GM13977 (cell line): ENCODE data around the gene NPHP4.
A peak's percentile ranks its signal among the peaks of the same experiment; 100 is the strongest.

Experiments
- DNase-seq: peaks from one replicate; pipeline ENCODE4 v3.0.0; 2012; ENCODE audit warnings: low spot score
- in situ Hi-C: fragments of 300-500 bp; cut with MboI; formaldehyde crosslinking; loops from one replicate; pipeline ENCODE4 v1.12.0; 2022; ENCODE audit warnings: low sequenced_read_pairs, low pct_unique_long_range_greater_than_20kb, mixed read lengths, inconsistent platforms; ENCODE audit not compliant: unreplicated experiment
- TF ChIP-seq, protein P1 (sequence below): IDR thresholded peaks from 2 replicates; pipeline ENCODE4 v1.5.1; 2012; ENCODE audit warnings: mild to moderate bottlenecking, control low read depth; ENCODE audit not compliant: insufficient read depth; ENCODE audit errors: extremely low read depth, missing control alignments

The NPHP4 gene

DNA sequence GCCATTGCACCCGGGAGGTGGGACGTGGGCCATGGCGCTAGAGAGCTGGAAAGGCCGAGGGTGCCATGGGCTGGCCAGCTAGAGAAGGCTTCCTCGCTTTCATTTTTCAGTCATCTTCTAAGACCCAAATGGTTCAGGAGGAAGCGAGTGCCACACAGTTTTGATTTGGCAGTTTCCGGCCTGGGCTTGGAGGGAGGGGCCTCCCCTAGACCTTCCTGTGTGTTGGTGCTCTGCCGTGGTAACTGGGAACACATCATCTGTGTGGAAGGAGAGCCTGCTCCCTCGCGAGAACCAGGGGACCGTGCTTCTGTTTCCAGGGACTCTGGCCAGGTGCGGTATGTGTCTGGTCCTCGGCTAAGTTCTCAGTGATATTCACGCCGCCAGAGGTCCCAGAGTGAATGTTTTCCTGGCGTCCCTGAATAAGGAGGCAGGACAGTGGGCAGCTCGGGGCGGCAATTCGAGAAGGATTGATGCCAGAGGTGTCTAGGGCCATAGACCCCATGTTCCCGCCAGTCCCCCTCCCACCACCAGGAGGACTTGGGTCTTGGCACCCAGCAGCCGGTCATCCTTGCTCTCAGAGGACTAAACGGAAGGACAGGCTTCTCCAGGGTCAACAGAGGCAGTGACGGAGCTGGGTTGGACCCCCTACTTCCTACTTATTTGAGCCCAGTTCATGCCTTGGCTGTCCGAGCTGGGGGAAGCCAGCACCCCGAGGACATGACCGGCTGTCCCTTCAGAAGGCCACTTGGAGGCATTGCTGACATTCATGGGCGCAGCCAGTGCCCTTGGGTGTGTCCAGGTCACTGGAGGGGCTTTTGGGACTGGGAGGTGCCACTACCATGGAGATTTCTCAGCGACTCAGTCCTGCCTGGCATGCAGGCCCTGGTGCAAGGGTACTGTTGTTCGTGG, 2.7 kb upstream of the NPHP4 start:
- TF ChIP-seq, protein P1, sequence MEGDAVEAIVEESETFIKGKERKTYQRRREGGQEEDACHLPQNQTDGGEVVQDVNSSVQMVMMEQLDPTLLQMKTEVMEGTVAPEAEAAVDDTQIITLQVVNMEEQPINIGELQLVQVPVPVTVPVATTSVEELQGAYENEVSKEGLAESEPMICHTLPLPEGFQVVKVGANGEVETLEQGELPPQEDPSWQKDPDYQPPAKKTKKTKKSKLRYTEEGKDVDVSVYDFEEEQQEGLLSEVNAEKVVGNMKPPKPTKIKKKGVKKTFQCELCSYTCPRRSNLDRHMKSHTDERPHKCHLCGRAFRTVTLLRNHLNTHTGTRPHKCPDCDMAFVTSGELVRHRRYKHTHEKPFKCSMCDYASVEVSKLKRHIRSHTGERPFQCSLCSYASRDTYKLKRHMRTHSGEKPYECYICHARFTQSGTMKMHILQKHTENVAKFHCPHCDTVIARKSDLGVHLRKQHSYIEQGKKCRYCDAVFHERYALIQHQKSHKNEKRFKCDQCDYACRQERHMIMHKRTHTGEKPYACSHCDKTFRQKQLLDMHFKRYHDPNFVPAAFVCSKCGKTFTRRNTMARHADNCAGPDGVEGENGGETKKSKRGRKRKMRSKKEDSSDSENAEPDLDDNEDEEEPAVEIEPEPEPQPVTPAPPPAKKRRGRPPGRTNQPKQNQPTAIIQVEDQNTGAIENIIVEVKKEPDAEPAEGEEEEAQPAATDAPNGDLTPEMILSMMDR = peak; percentile 2
- DNase-seq = peak; percentile 69
- in situ Hi-C loops = no loop called here

DNA sequence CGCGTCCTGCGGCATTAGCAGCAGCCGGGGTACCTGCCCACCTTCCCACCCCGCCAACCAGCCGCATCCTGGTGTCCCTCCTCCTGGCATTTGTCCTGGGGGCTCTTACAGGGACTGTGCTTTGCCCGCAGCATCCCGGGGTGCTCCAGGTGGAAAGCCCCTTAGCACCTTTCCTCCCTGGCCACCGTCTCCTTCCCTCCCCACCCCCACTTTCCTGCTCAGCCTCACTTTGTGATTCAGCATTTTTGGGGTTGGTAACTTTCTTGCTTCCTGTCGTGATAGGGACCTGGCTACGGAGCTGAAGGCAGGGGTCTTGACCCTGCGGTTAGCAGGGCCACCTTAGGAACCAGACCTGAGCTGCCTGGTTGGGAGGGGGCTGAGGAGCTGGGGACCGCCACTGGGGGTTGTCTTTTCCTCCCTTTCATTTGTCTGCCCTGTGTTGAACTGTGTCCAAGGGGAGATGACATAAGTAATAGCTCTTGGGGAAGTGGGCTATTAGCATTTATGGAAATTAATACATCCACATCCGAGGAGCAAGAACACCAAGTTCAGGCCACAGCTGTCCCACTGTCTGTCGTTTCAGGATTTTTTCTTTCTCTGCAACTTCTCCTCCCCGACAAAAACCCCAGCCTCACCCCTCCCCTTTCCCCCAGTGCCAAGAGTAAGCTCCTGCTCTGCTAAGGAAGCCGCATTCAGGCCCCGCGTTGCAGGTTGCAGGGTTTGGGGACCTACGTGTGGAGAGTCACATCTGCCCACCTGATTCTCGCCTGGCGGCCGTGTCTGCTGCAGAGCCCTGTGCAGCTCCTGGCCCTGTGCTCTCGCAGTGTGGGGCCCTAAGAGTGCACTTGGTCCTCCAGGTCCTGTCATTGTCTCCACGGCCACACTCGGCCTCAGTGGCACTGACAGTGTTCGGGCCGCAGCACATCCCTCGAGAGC, 1.6 kb upstream of the NPHP4 start:
- in situ Hi-C loops = no loop called here
- TF ChIP-seq, protein P1 = no peak
- DNase-seq = no peak

DNA sequence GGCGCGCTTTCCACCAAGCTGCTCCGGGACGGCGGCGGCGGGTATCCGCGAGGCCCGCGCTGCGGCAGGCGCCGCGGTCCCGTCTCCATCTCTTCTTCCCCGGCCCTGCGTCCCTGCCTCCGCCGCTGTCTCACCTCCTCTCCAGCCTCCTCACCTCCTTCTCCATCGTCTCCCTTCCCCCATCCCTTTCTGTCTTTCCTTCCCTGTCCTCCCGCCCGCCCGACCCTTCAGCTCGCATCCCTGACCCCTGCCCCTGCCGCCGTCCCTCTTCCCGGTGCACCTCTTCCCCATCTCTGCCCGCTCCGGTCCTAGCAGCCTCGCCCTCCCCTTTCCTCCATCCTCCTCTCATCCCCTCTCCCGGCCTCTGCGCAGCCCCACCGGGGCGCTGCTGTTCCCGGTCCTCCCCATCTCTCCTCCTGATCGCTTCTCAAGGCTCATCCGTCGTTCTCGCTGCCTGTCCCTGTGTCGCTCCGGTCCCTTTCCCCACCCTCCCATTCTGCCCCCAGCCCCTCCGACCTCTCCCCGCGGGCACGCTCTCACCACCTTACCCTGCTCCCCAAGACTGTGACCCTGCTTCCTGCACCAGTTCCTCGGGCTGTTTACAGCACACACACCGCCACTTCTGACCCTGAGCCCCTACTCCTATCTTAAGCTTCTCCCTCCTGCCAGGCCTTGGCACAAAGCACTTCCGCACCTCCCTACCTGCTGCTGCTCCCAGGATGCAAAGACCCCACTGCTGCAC, 760 bp upstream of the NPHP4 start:
- DNase-seq = peak; percentile 45
- in situ Hi-C loops = no loop called here
- TF ChIP-seq, protein P1 = no peak

DNA sequence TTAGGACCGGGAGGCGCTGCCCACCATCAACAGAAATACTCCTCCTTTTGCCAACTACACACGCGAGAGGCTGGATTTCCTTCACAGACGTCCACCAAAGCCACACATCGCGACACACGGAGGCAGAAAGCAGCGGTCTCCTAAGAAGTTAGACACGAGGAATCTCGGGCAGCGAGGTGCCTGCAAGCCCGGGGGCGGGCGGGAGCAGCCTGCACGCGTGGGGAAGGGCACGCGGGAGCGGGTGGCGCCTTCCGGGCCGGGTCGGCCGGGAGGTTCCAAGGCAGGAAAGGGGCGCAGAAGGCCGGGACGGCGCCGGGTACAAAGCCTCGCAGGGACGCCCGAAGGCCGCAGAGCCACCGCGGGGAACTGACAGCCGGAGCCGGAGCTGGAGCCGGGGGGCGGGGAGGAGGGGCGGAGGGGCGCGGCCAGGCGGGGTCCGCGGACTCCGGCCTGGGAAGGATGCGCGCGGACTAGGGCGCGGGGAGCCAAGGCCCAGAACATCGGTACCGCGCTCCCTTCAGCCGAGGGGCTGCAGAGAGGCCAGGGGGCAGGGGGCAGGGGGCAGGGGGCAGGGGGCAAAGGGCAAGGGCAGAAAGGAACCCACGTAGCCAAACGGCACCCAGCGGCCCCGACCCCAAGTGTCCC, 722 bp downstream of the NPHP4 start:
- in situ Hi-C loops = no loop called here
- DNase-seq = peak; percentile 87

DNA sequence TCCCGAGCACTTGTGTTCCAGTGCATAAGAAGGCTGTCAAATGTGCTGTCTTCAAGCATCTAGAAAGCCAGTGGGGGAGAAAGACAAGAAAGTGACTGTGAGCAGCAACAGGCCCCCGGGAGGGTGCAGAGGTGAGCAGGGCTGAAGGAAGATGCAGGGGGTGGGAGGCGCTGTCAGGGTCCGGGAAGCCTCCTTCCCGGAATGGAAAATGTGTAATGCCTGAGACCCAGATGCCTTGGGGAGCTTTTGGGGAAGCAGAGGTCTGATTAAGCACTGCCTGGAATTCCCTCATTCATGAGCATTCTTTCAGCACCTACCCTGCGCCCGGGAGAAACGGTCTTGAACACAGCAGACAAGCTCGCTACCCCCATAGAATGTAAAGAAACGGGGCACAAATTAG, 1.3 kb downstream of the NPHP4 start:
- TF ChIP-seq, protein P1 = no peak
- in situ Hi-C loops = no loop called here
- no peak for DNase-seq

More for the DNA sequence above, 722 bp downstream of the NPHP4 start:
- TF ChIP-seq, protein P1 = no peak
